ENCODE measurements around the gene SELENOS.

Gene SELENOS

DNA sequence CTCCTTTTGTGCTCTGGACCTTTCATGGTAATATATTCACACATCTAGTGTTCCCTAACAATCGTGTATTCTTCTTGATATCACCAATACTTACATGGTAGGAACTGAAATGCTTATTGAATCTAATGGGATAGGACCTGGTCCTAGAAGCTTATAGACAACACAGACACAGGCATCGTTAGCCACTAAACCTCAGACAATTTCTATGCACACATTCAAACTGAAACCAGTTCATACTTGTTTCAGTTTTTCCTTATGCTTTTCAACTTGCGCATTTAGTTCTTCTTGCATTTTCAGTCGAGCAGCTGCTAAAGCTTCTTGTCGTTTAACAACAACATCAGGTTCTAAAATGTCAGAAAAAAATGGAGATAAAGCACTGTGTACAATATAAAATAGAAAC is 2.3 kb downstream of the SELENOS start:
- DNase-seq: no peak

DNA sequence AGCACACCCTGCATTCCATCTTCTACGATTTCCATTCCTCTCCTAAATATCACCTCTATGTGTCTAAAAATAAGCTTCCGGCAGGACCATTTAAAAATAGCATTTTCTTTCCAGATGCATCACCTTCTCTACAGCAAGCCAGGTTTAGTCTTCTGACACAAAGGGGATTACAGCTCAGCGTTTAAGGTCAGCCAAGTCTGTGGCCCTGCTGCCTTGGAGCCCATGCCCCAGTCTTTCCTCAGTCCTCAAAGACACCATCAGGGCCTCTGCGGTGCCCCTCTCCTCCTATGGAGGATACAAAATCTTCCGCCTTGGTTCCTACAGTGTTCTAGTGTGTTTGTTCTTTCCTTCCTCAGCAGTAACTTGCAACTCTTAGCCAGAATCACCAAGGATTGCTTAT is 3.8 kb downstream of the SELENOS start:
- DNase-seq: no peak

DNA sequence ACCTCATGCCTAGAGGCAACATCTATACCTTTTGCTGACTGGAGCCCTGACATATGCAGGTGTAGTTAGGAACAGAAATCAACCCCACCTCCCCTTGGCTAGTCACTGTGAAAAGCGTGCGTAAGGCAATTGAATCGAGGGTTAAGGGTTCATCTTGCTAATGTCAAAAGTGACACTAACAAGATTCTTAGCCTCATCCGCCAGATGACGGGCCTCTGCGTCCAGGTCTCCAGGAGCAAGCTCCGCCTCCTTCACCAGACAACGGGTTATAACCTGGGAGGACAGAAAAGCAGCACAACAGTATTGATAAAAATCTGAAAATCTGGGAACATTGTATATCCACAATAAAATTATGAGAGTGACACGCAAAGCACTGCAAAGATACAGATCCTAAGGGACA is 4.7 kb downstream of the SELENOS start:
- DNase-seq: no peak

DNA sequence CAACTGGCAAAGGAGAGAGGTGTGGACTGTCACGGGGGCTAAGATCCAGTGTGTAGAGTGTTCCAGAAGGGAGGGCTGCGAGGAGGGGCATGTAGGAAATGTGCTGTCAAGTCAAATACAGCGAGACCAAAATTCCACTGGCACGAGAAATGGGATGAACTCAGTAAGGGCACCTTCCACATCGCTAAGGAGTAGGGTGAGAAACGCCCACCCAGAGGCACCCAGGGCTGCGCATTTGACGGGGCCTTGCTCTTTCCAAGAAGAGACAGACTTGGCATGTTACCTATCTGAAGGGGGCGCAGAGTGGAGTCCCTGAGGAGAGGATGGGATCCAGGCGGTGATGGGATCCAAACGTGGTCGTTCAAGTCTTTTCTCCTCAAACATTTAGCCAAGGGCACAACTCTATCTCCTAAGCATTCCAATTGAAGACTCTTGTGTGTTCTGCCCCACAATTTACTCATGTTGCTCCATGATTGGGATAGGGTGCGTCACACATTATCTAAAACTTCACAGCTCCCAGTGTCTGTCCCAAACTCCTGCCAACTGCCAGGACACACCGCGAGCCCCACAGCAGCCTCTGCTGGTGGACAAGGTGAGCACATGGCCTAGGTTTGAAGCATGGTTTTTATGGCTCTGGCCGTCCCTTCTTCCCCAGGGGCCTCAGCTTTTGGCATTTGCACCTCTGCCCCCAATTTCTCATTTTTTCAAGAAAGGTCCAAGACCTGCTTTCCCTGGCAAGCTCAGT is 7.6 kb downstream of the SELENOS start:
- DNase-seq: no peak

DNA sequence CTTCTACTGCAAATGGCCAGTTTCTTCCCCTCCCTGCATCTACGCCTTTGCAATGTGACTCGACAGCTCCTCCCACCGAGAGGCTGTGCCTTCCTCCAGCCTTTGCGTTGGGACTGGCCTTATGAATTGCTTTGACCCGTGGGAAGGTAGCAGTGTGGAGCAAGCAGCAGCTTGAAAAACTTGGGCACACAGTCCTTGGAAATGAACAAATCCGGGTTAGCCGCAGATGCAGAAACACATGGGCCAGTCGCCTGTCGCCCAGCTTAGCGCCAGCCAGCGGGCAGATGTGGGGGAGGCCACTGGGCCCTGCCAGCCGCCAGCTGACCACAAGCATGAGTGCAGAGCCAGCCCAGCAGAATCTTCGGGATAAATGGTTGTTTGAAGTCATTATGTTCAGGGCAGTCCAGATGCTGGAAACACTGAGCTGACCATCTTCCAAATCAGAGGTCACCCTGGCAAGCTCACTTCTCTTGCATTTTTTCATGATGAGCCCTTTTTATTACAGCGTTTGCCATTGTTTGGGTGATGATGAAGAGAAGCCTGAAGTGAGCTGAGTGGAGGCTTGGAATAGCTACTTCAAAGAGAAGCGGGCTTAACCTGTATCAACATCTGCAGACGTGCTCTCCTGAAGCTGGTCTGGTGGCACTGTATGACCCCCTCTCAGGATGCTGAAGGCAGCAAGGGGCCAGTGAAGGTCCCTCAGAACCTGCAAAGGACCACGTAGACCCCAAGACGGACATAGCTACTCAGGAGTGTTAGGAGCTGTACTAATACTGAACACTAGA is 9.8 kb downstream of the SELENOS start:
- no peak for DNase-seq

DNA sequence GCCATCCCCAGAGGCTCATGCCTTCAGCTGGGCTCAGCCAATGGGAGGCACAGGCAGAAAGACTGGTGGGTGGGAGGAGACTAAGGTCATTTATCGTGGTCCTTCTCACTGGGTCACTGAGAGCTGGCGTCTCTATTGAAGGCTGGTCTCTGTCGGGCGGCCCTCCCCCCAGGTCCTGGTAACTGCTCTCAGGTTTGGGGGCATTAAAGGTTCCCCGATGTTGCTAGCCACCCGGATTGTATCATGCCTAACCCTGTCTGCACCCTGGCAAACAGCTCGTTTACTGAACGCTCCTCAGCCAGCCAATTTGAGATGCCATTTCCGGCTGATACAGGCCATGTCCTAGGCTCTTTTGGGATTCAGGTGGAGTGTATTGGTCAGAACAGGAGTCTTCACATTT is 10.5 kb downstream of the SELENOS start:
- no peak for DNase-seq

DNA sequence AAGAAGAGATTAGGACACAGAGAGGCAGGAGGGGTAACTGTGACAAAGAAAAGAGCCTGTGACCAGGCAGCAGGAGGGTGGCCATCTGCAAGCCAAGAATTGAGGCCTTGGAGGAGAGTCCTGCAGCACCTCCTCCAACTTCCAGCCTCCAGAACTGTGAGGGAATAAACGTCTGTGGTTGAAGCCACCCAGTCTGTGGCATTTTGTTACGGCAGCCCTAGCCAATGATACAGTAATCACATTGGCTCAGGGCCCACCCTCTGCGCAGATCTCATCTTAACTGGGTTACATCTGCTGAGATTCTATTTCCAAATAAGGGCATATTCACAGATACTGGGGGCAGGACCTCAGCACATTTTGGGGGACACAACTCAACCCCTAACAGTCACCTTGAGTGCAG is 11.3 kb downstream of the SELENOS start:
- DNase-seq: no peak

DNA sequence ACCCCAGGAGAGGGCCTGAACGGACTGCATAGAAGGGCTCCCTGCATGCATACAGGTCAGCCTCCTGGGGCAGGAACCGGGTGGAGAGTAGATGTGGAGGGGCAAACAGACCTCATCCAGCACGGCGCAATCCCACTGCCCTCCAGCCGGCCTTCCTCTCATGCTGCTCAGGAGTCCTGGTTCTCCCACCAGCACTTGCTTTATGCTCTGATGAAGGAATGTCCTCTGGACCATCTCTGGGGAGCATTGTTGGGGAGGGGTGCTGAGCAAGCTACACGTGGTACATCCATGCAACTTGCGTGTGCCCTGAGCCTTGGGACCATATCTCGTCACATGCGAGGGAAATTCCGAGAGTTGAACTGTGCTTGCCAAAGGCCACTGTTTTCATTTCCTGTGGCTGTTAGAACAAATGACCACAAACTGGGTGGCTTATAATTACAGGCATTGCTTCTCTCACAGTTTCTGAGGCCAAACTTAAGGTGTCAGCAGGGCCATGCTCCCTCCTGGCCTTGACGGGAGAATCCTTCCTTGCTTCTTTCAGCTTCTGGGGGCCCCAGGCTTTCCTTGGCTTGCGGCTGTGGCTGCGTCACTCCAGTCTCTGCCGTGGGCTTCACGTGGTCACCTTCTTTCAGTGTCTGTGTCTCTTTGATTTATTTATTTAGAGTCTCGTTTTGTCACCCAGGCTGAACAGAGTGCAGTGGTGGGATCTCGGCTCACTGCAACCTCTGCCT is 12.2 kb downstream of the SELENOS start:
- DNase-seq: no peak

DNA sequence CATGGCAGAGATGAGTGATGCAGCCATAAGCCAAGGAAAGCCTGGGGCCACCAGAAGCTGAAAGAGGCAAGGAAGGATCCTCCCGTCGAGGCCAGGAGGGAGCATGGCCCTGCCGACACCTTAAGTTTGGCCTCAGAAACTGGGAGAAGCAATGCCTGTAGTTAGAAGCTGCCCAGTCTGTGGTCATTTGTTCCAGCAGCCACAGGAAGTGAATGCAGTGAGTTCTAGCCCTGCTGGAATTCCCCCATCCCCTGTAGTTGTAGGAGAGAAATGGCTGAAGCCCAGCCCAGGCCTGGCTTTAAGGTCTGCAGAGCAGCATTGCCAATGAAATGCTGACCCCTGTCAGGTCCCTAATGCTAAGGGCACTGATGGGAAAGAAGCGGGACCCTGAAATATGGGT is 13.3 kb downstream of the SELENOS start:
- DNase-seq: no peak

DNA sequence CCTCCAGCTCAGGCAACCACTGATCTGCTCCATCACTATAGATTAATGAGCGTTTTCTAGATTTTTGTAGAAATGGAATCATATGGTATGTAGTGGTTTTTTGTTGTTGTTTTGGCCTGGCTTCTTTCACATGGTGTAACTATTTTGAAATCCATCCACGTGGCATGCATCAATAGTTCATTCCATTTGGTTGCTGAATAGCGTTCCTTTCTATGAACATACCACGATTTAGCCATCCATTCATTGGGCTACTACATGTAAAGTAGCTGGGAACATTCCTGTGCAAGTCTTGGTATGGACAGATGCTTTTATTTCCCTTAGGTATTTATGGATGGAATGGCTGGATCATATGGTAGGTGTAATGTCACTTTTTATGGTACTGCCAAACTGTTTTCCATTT is 14.7 kb downstream of the SELENOS start:
- DNase-seq: no peak

DNA sequence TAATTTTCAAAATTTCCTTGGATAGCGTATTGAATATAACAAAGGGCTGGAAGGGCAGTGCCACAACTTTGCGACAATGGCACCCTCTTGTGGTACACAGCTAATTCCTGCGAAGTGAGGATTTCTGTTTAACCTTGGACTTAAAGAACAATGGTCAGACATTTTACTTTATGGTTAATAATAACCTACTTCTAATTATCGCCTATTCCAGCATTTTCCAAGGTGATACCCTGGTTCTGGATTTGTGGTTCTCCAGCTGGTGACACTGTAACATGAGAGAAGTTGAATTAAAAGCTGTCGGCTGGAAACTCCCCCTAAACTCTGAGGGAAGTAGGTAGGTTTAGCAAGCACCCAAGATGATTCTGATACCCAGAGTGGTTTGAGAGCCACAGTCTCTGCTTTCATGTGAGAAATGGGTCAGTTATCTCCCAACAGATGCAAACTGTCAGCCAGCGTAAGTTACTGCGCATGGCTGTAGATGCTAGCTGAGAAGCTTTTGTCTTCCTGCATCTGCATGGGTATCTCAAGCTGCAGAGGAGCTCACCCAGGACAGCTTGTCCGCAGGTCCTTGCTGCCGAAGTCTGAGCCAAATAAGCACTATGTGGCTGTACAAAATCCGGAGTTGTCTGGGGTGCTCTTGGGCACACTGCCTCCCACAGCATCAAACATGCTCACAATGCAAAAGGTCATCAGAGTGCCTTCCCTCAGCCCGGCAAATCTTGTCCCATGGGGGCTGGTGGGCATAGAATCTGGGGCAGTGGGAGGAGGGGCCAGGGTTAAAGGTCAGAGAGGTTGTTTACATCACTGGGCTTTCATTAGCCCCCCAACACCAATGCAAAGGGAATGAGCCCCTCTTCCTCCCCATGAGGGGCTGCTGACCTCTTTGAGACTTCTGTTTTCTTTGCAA is 18.8 kb downstream of the SELENOS start:
- peak; percentile 57 for DNase-seq

DNA sequence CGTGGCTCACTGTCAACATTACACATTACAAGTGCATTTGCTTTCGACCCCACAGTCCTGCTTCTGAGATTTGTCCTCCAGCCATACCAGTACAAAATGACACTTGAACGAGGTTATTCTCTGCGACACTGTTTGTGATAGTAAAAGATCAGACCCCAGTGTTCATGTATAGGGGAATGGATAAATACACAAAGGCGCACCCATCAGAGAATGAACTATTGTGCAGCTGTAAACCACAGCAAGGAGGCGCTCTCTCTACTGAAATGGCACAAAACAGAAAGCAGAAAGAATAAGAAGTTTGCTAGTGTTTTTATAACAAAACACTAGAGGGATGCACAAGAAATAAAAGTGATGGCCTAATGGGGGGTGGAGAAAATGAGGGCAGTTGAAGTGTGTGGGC is 20.5 kb downstream of the SELENOS start:
- DNase-seq: no peak

DNA sequence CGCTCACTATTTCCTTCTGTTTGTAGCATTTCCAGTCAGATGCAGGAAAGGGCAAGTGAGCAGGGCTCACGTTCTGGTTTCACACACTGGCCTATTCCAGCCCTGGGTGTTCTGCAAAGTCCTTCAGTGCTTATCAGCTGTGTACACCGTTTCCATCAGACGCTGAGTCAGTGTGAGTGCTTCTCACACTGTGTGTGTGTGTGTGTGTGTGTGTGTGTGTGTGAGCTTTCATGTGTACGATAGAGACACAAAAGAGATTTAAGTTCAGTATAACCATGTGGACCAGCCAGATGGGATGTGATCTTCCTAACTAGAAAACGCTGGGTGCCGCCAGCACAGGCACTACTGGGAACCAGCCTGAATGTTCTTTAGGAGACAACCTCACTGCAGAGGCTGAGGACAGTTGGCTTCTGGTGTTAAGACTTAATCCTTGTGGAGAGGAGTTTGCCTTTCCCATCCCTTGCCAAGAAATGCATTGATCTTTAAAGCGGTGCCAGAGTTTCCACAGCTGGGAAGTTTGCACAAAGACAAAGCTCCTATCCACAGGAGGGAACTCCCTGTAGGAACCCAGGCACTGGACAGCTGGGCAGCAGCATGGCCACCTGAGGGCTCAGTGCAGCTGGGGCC is 21.6 kb downstream of the SELENOS start:
- no peak for DNase-seq

DNA sequence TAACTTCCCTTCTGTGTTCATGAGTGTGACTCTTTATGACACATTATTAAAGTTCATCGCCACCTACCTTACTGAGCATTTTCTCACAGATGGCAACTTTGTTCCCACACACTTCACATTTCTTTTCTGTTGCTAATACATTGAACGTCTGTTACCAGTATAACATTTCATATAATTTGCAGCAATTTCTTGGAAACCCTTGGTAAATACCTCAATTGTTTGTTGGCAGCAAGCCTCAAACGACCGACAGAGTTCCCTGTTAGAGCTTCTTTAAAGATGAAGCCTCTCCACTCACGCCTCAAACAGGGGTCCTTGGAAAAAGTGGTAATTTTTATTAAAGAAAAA is 22.3 kb downstream of the SELENOS start:
- DNase-seq: no peak

DNA sequence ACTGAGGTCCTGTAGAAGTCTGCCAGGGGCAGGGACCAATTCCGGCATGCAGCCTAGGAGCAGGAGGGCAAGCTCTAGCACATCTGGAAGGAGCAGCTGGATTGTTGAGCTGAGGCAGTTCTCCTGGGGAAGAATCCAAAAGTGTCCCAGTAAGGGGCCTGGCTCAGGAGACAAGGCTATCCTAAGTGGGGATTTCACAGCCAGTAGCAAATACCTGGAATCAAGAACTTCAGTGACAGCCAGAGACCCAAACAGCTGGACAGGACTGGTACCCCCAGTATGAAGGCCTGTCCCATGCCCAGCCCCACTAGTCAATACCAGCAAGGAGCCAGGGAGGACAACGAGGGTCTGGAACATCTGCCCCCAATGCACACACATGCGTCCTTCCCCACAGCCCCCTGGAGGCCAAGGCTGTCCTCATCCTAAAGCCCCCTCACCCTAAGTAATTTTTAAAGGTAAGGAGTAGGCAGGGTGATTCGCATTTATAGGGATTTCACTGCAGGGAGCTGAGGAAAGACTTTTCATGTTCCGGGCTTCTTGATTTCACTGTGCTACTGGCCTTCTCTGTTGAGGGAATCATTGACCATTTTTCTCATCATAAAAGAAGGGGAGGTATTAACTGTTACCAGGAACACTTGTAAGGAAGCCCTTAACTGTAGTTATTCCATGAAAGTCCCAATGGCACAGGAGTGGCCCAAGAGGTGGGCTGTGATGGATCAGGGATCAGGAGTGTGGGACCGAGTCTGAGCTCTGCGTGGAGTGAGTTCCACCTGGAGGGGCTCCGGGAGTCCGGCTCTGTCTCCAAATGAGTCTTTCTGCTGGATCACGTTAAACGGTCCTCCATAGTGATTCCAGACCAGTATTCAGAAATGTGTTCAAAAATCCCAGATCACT is 22.9 kb downstream of the SELENOS start:
- DNase-seq: no peak

DNA sequence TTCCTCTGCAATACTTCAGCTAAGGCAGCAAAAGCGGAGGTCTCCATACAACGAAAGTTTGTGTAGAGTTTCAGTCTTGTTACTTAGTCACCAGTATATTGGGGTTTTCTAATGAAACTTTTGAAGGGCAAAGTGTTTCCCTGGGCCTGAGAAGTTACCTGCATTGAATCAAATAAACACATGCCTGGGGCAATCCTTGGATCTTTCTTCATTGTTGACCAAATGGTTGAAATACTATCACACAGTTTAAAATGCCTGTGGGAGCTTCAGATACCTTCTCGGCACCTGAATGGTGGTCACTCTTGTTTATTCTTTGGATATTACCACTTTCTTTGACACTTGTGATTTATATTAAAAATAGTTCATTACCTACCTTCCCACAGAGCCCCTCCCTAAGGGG is 24.4 kb downstream of the SELENOS start:
- DNase-seq: no peak

DNA sequence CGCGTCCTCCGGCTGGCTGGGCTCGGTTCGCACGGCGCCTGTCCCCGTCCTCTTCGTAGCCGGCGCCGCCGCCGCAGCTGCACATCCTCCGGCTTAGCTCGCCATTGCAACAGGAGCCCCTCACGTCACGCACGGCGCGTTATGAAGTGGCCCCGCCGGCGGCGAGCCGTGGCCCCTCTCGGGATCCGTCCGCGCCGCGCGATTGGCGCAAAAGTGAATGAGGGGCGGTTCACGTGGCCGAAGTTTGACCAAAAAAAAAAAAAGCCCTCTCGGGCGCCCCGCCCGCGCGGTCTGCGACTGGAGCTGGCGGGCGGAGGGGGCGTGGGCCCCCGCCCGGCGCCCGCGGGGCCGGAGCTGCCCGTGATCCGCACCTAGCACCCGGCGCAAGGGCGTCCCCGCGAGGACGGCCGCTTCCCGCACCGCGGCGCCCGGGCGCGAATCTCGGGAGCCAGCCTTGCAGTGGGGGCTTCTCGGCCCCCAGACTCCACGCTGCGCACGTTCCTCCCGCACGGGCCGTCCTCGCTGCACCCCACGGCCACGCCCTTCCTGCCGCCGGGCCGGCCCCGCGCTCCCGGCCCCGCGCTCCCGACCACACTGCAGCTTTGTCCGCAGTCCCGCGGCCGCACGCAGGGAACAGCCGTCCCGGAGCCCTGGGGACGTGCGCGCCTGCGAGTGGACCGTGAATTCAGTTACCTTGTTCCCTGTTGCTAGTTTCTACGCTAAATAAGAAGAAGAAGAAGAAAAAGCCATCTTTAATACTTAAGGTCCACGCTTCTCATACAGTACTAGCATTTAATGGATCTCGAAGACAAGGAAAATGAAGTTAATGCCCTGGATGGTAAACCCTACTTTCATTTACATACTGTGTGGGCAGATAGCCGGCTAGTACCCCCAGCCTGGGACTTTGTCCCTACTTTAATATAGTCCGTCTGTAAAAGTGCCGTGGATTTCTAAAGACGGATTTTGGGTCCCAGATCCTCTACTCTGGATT is 25.2 kb downstream of the SELENOS start, which contains the start of gene CHSY1:
Gene CHSY1, minus strand, starts transcription at position 219 of the 991 bp plus-strand sequence. CDS start 592 bp downstream, outside the sequence.
- DNase-seq: peak; percentile 21

DNA sequence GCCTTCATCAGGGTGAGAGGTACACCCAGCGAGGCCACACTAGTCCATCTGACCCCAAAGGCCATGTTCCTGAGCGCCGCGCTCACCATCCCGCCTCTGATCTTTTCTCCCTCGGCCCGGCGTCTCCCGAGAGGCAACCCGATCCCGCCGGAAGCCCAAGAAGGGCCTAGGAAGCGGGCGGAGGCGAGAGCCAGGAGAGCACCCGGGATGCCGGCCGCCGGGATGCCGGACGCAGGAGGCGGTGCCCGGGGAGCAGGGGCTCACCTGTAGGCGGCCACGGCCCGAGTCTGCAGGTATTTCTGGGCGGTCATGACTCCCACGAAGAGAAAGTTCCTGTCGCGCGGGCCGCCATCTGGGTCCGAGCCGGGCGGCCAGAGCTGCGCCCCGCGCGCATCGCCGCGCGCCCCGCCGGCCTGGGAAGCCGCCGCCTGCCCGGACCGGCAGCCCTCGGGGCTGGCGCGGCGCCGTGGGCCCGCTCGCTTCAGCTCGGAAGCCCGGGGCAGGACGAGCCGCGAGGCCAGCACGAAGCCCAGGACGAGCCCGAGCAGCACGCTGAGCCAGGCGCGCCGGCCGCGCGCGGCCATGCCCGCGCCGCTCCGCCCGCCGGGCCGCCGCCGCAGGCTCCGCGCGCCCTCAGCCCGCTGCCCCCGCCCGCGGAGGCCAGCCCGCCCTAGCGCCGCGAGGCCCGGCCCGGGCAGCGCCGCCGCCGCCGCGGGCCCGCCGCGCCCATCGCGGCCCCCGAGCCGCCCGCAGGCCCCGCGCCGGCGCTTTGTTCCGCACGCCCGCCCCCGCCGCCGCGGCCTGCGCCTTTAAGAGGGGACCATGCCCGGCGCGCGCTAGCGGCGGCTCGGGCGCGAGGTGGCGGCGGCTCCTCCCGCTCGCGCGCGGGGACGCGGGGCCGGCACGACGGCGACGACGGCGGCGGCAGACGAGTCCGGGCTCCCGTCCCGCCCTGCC is 26.1 kb downstream of the SELENOS start:
- DNase-seq: no peak
